Ishikawa (cell line): ENCODE results near the gene SCN3B.

Experiments
- EP300 ChIP-seq: IDR thresholded peaks from 2 replicates; pipeline ENCODE4 v1.6.1; 2012; ENCODE audit warnings: borderline replicate concordance
- NFIC ChIP-seq: IDR thresholded peaks from 2 replicates; pipeline ENCODE4 v1.6.1; 2012
- TCF12 ChIP-seq: IDR thresholded peaks from 2 replicates; pipeline ENCODE4 v1.6.1; 2012; ENCODE audit warnings: low read depth

- no peak for TF ChIP-seq EP300
- TF ChIP-seq NFIC = no peak
- TF ChIP-seq TCF12 = no peak
Measured at GRCh38 chr11:123601136-123601535, 53.3 kb downstream of the SCN3B start.
